ENCODE measurements around the gene C2orf69.

The C2orf69 gene

GRCh38 chr2:199914372-199914958 lies 3.4 kb downstream of the C2orf69 start:
- no peak for DNase-seq (ENCODE audit: low read depth, low spot score)

GRCh38 chr2:199916980-199917379 lies 5.9 kb downstream of the C2orf69 start:
- DNase-seq (ENCODE audit: low read depth, low spot score): no peak

- DNase-seq (ENCODE audit: low read depth, low spot score): no peak
These were observed 11.8 kb downstream of the C2orf69 start for GRCh38 chr2:199922856-199923255.

GRCh38 chr2:199923924-199924323 lies 12.8 kb downstream of the C2orf69 start:
- no peak for DNase-seq (ENCODE audit: low read depth, low spot score)

- no peak for DNase-seq (ENCODE audit: low read depth, low spot score)
These were observed 15.7 kb downstream of the C2orf69 start for GRCh38 chr2:199926806-199927205.

GRCh38 chr2:199928226-199928625 lies 17.1 kb downstream of the C2orf69 start:
- DNase-seq (ENCODE audit: low read depth, low spot score): no peak

GRCh38 chr2:199928626-199929025 lies 17.5 kb downstream of the C2orf69 start:
- no peak for DNase-seq (ENCODE audit: low read depth, low spot score)

GRCh38 chr2:199929262-199929661 lies 18.2 kb downstream of the C2orf69 start:
- no peak for DNase-seq (ENCODE audit: low read depth, low spot score)

- DNase-seq (ENCODE audit: low read depth, low spot score): no peak
These were observed 21.3 kb downstream of the C2orf69 start for GRCh38 chr2:199932312-199932855.

- no peak for DNase-seq (ENCODE audit: low read depth, low spot score)
These were observed 22.4 kb downstream of the C2orf69 start for GRCh38 chr2:199933466-199933865.

- DNase-seq (ENCODE audit: low read depth, low spot score): no peak
These were observed 25.5 kb downstream of the C2orf69 start for GRCh38 chr2:199936554-199936953.

- DNase-seq (ENCODE audit: low read depth, low spot score): no peak
These were observed 29.3 kb downstream of the C2orf69 start for GRCh38 chr2:199940373-199940772.

GRCh38 chr2:199943373-199943772 lies 32.3 kb downstream of the C2orf69 start:
- DNase-seq (ENCODE audit: low read depth, low spot score): no peak

- DNase-seq (ENCODE audit: low read depth, low spot score): no peak
These were observed 35.1 kb downstream of the C2orf69 start for GRCh38 chr2:199946196-199946595.

GRCh38 chr2:199946836-199947235 lies 35.7 kb downstream of the C2orf69 start:
- no peak for DNase-seq (ENCODE audit: low read depth, low spot score)

GRCh38 chr2:199950396-199950795 lies 39.3 kb downstream of the C2orf69 start:
- no peak for DNase-seq (ENCODE audit: low read depth, low spot score)

- DNase-seq (ENCODE audit: low read depth, low spot score): no peak
These were observed 39.9 kb downstream of the C2orf69 start for GRCh38 chr2:199951023-199951422.

GRCh38 chr2:199955007-199955338 lies 43.9 kb downstream of the C2orf69 start:
- no peak for DNase-seq (ENCODE audit: low read depth, low spot score)

GRCh38 chr2:199955339-199956061 lies 44.4 kb downstream of the C2orf69 start, which contains the start of the genes MAIP1 and TYW5:
MAIP1 (plus strand) TSS chr2:199955582; CDS start chr2:199955799, 217 bp downstream.
TYW5 (minus strand) TSS chr2:199955491; CDS start chr2:199955470, 21 bp downstream.
- DNase-seq (ENCODE audit: low read depth, low spot score): peak; percentile 51

GRCh38 chr2:199956062-199956380 lies 44.9 kb downstream of the C2orf69 start:
- no peak for DNase-seq (ENCODE audit: low read depth, low spot score)

- no peak for DNase-seq (ENCODE audit: low read depth, low spot score)
These were observed 46.9 kb downstream of the C2orf69 start for GRCh38 chr2:199958014-199958413.

GRCh38 chr2:199962203-199962602 lies 51.1 kb downstream of the C2orf69 start:
- no peak for DNase-seq (ENCODE audit: low read depth, low spot score)

GRCh38 chr2:199966405-199966804 lies 55.3 kb downstream of the C2orf69 start:
- DNase-seq (ENCODE audit: low read depth, low spot score): no peak

Data from activated naive CD8-positive, alpha-beta T cell treated with anti-CD3 and anti-CD28 coated beads, Interleukin-2, amount 50 U/mL, for 16 hours (primary cell).